H1 (cell line): ENCODE measurements around the gene OR4N2. TPM values are rescaled to one million over a fixed set of nuclear protein-coding genes. Genes with fewer than 3 reads are reported as not detected.
"Not testable (repeated sequence)": the region's sequence is repeated elsewhere in the genome, so short reads cannot be mapped to it uniquely, and the experiment has no call there.

Experiments
- CTCF ChIA-PET: fragments of 300-600 bp; sonication (Branson Sonifier 250); formaldehyde crosslinking; loops from one replicate; lab custom pipeline; 2021; ENCODE audit not compliant: partially characterized antibody; lab: Charles Lee
- POLR2A ChIA-PET: fragments of 300-600 bp; sonication (Branson Sonifier 250); formaldehyde crosslinking; loops from one replicate; lab custom pipeline; 2021; ENCODE audit warnings: inconsistent platforms; ENCODE audit not compliant: partially characterized antibody; lab: Charles Lee
- DNase-seq, 2 experiments: peaks; one replicate each; pipeline versions ENCODE4 v3.0.0 to v3.0.0-alpha.2; 2010 to 2022; ENCODE audit warnings: low spot score in 2 of 2, low read depth in 1 of 2, mixed read lengths in 1 of 2
- FAIRE-seq: peaks from 2 replicates; lab custom pipeline; 2011; peaks lifted over from hg19 to GRCh38; lab: Jason Lieb, UNC
- H2AFZ ChIP-seq: 2 replicates; pipeline ENCODE4 v1.8.1; 2012; ENCODE audit warnings: low read length, inconsistent platforms
- H2AK5ac ChIP-seq: 2 replicates; pipeline ENCODE4 v1.6.1; 2013; ENCODE audit warnings: low read depth, low read length
- H2BK120ac ChIP-seq: replicated peaks from 2 replicates; pipeline ENCODE3; 2013; ENCODE audit warnings: low read depth, low read length, inconsistent platforms
- H2BK12ac ChIP-seq: 2 replicates; pipeline ENCODE4 v1.6.1; 2013; ENCODE audit warnings: low read depth, low read length
- H2BK15ac ChIP-seq: 2 replicates; pipeline ENCODE4 v1.6.1; 2013; ENCODE audit warnings: low read length
- H2BK20ac ChIP-seq: 2 replicates; pipeline ENCODE4 v1.6.1; 2013; ENCODE audit warnings: low read length
- H2BK5ac ChIP-seq: 2 replicates; pipeline ENCODE4 v1.6.1; 2013; ENCODE audit warnings: low read depth, low read length
- H3K14ac ChIP-seq: 2 replicates; pipeline ENCODE4 v1.6.1; 2013; ENCODE audit warnings: inconsistent platforms; ENCODE audit not compliant: insufficient read length
- H3K18ac ChIP-seq: 2 replicates; pipeline ENCODE4 v1.6.1; 2013; ENCODE audit warnings: low read length; ENCODE audit errors: extremely low read depth
- H3K23ac ChIP-seq: 2 replicates; pipeline ENCODE4 v1.6.1; 2013; ENCODE audit warnings: inconsistent platforms; ENCODE audit not compliant: insufficient read length
- H3K23me2 ChIP-seq: 2 replicates; pipeline ENCODE4 v1.6.1; 2013; ENCODE audit warnings: low read depth, low read length
- H3K27ac ChIP-seq: 2 replicates; pipeline ENCODE4 v1.6.1; 2011; ENCODE audit warnings: low read depth, low read length, inconsistent platforms
- H3K27me3 ChIP-seq, 4 experiments: replicated peaks in 1 of 4; 1 replicate in 1 of 4; 2 replicates in 3 of 4; pipeline versions ENCODE4 v1.6.1 to v1.8.1; 2011 to 2013; ENCODE audit warnings: low read length in 3 of 4, mild to moderate bottlenecking in 3 of 4, inconsistent platforms in 2 of 4, mixed read lengths in 2 of 4, moderate library complexity in 1 of 4; ENCODE audit not compliant: control insufficient read depth in 3 of 4, insufficient read depth in 3 of 4; ENCODE audit errors: extremely low read depth in 1 of 4
- H3K36me3 ChIP-seq, 4 experiments: 2 replicates each; pipeline versions ENCODE4 v1.6.1 to v1.8.1; 2011 to 2013; ENCODE audit warnings: mild to moderate bottlenecking in 4 of 4, low read length in 3 of 4, moderate library complexity in 2 of 4, control low read depth in 1 of 4, inconsistent platforms in 1 of 4; ENCODE audit not compliant: insufficient read depth in 4 of 4, control insufficient read depth in 2 of 4
- H3K4ac ChIP-seq: replicated peaks from 2 replicates; pipeline ENCODE3; 2013; ENCODE audit warnings: low read length, low read depth, mixed read lengths, inconsistent platforms; ENCODE audit not compliant: insufficient read length
- H3K4me1 ChIP-seq, 4 experiments: replicated peaks in 1 of 4; 1 replicate in 1 of 4; 2 replicates in 3 of 4; pipeline versions ENCODE4 v1.6.1 to v1.8.1; 2011 to 2013; ENCODE audit warnings: low read length in 3 of 4, inconsistent platforms in 2 of 4, mixed read lengths in 1 of 4; ENCODE audit not compliant: insufficient read depth in 4 of 4, control insufficient read depth in 3 of 4
- H3K4me2 ChIP-seq, 2 experiments: 2 replicates each; pipeline versions ENCODE4 v1.6.1 to v1.8.1; 2011 to 2013; ENCODE audit warnings: low read depth in 2 of 2, low read length in 2 of 2, control low read depth in 1 of 2, inconsistent platforms in 1 of 2, mild to moderate bottlenecking in 1 of 2; ENCODE audit not compliant: insufficient read depth in 1 of 2
- H3K4me3 ChIP-seq, 4 experiments: fragments of 200-600, 300-600 bp in 1 of 4; sonication (generic), shearing (Covaris generic), sonication (Bioruptor Twin) in 1 of 4; 2 replicates each; pipeline versions ENCODE4 v1.5.1 to v1.8.1; 2011 to 2016; ENCODE audit warnings: low read length in 4 of 4, low read depth in 3 of 4, control low read depth in 2 of 4, inconsistent platforms in 2 of 4, mild to moderate bottlenecking in 2 of 4, mixed read lengths in 1 of 4, moderate library complexity in 1 of 4; ENCODE audit not compliant: insufficient read depth in 2 of 4; ENCODE audit errors: extremely low read depth in 1 of 4
- H3K56ac ChIP-seq: replicated peaks from 2 replicates; pipeline ENCODE3; 2013; ENCODE audit warnings: low read depth, mild to moderate bottlenecking, mixed read lengths, low read length, inconsistent platforms; ENCODE audit not compliant: insufficient read length
- H3K79me1 ChIP-seq: 2 replicates; pipeline ENCODE4 v1.6.1; 2013; ENCODE audit warnings: low read depth, low read length, control low read depth
- H3K79me2 ChIP-seq, 2 experiments: 2 replicates each; pipeline versions ENCODE4 v1.6.1 to v1.8.1; 2012 to 2013; ENCODE audit warnings: low read length in 2 of 2, mild to moderate bottlenecking in 2 of 2, inconsistent platforms in 1 of 2; ENCODE audit not compliant: insufficient read depth in 2 of 2, control insufficient read depth in 1 of 2
- H3K9ac ChIP-seq, 4 experiments: replicated peaks in 1 of 4; 1 replicate in 1 of 4; 2 replicates in 3 of 4; pipeline versions ENCODE4 v1.6.1 to v1.8.1; 2011 to 2013; ENCODE audit warnings: low read depth in 3 of 4, low read length in 3 of 4, control low read depth in 2 of 4, mild to moderate bottlenecking in 2 of 4, moderate library complexity in 2 of 4, inconsistent platforms in 1 of 4; ENCODE audit errors: extremely low read depth in 1 of 4
- H3K9me3 ChIP-seq, 2 experiments: 2 replicates each; pipeline versions ENCODE4 v1.6.1 to v1.8.1; 2012 to 2013; ENCODE audit warnings: mild to moderate bottlenecking in 2 of 2, moderate library complexity in 2 of 2, control low read depth in 1 of 2, inconsistent platforms in 1 of 2, low read depth in 1 of 2, low read length in 1 of 2, mixed read lengths in 1 of 2; ENCODE audit not compliant: insufficient read depth in 2 of 2
- H4K20me1 ChIP-seq, 2 experiments: replicated peaks in 1 of 2; 2 replicates each; pipeline versions ENCODE3 to v1.8.1; 2011 to 2013; ENCODE audit warnings: inconsistent platforms in 2 of 2, low read length in 2 of 2, mild to moderate bottlenecking in 1 of 2; ENCODE audit not compliant: insufficient read depth in 2 of 2, control insufficient read depth in 1 of 2
- H4K5ac ChIP-seq: 2 replicates; pipeline ENCODE4 v1.6.1; 2013; ENCODE audit warnings: low read length, low read depth, mixed read lengths, inconsistent platforms; ENCODE audit not compliant: insufficient read length
- H4K8ac ChIP-seq: 2 replicates; pipeline ENCODE4 v1.8.0; 2013; ENCODE audit warnings: mild to moderate bottlenecking, moderate library complexity, low read length, inconsistent platforms; ENCODE audit not compliant: insufficient read depth; ENCODE audit errors: extremely low read depth
- H4K91ac ChIP-seq: replicated peaks from 2 replicates; pipeline ENCODE3; 2013; ENCODE audit warnings: low read length, mixed read lengths, inconsistent platforms; ENCODE audit not compliant: insufficient read length
- WGBS, 2 experiments: shearing (Covaris generic) in 1 of 2; methylation state at CpG; one replicate each; pipeline versions ENCODE4 v1.1.6 to v1.1.7; 2013 to 2015; ENCODE audit warnings: low lambda C conversion rate in 2 of 2, mixed read lengths in 2 of 2, inconsistent platforms in 1 of 2, low coverage in 1 of 2, missing lambda C conversion rate in 1 of 2; ENCODE audit not compliant: insufficient replicate concordance in 2 of 2, insufficient coverage in 1 of 2, insufficient read length in 1 of 2; ENCODE audit errors: extremely low coverage in 1 of 2, missing lambda C conversion rate in 1 of 2; 5-methylcytosine and 5-hydroxymethylcytosine counted together
- polyA plus RNA-seq, 7 experiments: library from polyadenylated mRNA; depleted of rRNA in 3 of 7; stranded (reverse) in 5 of 7; unstranded in 2 of 7; fragments of >200 nt in 5 of 7; fragments of 200-250 nt in 2 of 7; gene quantifications; 1 replicate in 5 of 7; 2 replicates in 1 of 7; 4 replicates in 1 of 7; pipeline versions ENCODE4 v1.2.1 to v1.2.3, GENCODE V29; 2011 to 2013; ENCODE audit warnings: missing spikeins in 2 of 7, mixed read lengths in 2 of 7
- total RNA-seq: library from RNA; stranded (reverse); fragmentation: NEBNext Ultra II Directional; extraction: Animal tissue kit (Norgen Biotek cat#: 25700); gene quantifications from 2 replicates; pipeline ENCODE4 v1.2.1, GENCODE V29; 2021

OR4N2 gene
- total and polyA plus RNA-seq, 2 of the 8 experiments (the other 6 are each of a cell fraction or from before 2014, with no cell fraction given), result not detected

DNA sequence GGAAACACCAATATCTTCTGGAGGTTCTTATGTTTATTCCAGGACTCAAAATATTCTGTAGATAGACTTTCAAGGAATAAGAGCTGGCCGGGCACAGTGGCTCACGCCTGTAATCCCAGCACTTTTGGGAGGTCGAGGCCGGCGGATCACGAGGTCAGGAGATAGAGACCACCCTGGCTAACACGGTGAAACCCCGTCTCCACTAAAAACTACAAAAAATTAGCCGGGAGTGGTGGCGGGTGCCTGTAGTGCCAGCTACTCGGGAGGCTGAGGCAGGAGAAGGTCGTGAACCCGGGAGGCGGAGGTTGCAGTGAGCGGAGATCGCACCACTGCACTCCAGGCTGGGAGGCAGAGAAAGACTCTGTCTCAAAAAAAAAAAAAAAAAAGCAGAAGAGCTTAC, 17.7 kb upstream of the OR4N2 start:
- CTCF ChIA-PET, H2BK12ac ChIP-seq, FAIRE-seq: not testable (repeated sequence)

DNA sequence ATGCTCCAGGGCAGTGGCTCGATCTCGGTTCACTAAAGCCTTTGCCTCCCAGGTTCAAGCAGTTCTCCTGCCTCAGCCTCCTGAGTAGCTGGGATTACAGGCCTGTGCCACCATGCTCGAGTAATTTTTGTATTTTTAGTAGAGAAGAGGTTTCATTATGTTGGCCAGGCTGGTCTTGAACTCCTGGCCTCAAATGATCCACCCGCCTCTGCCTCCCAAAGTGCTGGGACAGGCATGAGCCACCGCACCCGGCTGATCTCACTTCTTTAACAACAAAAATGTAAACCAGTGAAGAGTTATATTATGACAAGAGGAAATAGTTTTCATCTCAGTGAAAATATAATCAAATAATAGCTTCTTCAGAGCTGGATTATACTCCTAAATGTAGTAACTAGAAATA, 16.3 kb upstream of the OR4N2 start:
- H2BK20ac ChIP-seq, H3K18ac ChIP-seq, H3K14ac ChIP-seq, DNase-seq, CTCF ChIA-PET, H4K20me1 ChIP-seq, H2BK120ac ChIP-seq, H3K4me3 ChIP-seq, H3K4me2 ChIP-seq, H4K5ac ChIP-seq, H2AFZ ChIP-seq, H3K79me1 ChIP-seq, H3K27me3 ChIP-seq, POLR2A ChIA-PET, H3K4ac ChIP-seq, H2BK12ac ChIP-seq, H2BK15ac ChIP-seq, H3K9ac ChIP-seq, H4K91ac ChIP-seq, H2AK5ac ChIP-seq, H3K36me3 ChIP-seq, H3K23ac ChIP-seq, FAIRE-seq, H2BK5ac ChIP-seq, H3K79me2 ChIP-seq, H3K27ac ChIP-seq, H3K4me1 ChIP-seq, H4K8ac ChIP-seq, H3K23me2 ChIP-seq, H3K56ac ChIP-seq: not testable (repeated sequence)
- H3K9me3 ChIP-seq, result peaks cover 25 to 47% of the 10 kb centered on the region in 2 experiments
- WGBS, 2 experiments, result 80% methylated on average over 6 of the region's 6 CpGs; no CpG with 5 or more reads in 1 of the 2 experiments

More for the DNA sequence above, 17.7 kb upstream of the OR4N2 start:
- H4K91ac ChIP-seq, H3K4me3 ChIP-seq, H3K79me2 ChIP-seq, H3K56ac ChIP-seq, H3K23ac ChIP-seq, H3K9ac ChIP-seq, H3K23me2 ChIP-seq, H2BK20ac ChIP-seq, H3K27ac ChIP-seq, H3K79me1 ChIP-seq, H4K20me1 ChIP-seq, H3K27me3 ChIP-seq, H3K14ac ChIP-seq, H2AK5ac ChIP-seq, H4K8ac ChIP-seq, POLR2A ChIA-PET, H3K36me3 ChIP-seq, H4K5ac ChIP-seq, DNase-seq, H2BK15ac ChIP-seq, H3K18ac ChIP-seq, H2BK120ac ChIP-seq, H3K4ac ChIP-seq, H3K4me2 ChIP-seq, H2AFZ ChIP-seq, H3K4me1 ChIP-seq, H2BK5ac ChIP-seq: not testable (repeated sequence)
- peaks cover 26 to 51% of the 10 kb centered on the region in 2 experiments for H3K9me3 ChIP-seq
- WGBS, 2 experiments, result 84% methylated on average over 15 of the region's 16 CpGs; no CpG with 5 or more reads in 1 of the 2 experiments
